H9 (cell line): ENCODE data around the gene IL6R. TPM values are rescaled to one million over a fixed set of nuclear protein-coding genes. Genes with fewer than 3 reads are reported as not detected.

Experiments used
- DNase-seq: peaks from one replicate; pipeline ENCODE4 v3.0.0-alpha.2; 2017
- H2AFZ ChIP-seq: one replicate; pipeline ENCODE4 v1.6.1; 2013; ENCODE audit warnings: mild to moderate bottlenecking, low read length, control low read depth, moderate library complexity
- H2AK5ac ChIP-seq: 2 replicates; pipeline ENCODE4 v1.6.1; 2013; ENCODE audit warnings: low read length, control low read depth, mixed read lengths; ENCODE audit not compliant: insufficient read length
- H2BK120ac ChIP-seq: one replicate; pipeline ENCODE4 v1.6.1; 2013; ENCODE audit warnings: low read depth, mild to moderate bottlenecking, low read length, control low read depth, inconsistent platforms; ENCODE audit not compliant: poor library complexity, severe bottlenecking
- H2BK12ac ChIP-seq: 2 replicates; pipeline ENCODE4 v1.6.1; 2013; ENCODE audit warnings: low read length, control low read depth, mixed read lengths, low read depth; ENCODE audit not compliant: insufficient read length
- H2BK15ac ChIP-seq: 2 replicates; pipeline ENCODE4 v1.6.1; 2013; ENCODE audit warnings: low read depth, low read length, control low read depth
- H2BK20ac ChIP-seq: one replicate; pipeline ENCODE4 v1.6.1; 2013; ENCODE audit warnings: low read depth, mild to moderate bottlenecking, low read length, control low read depth, inconsistent platforms; ENCODE audit not compliant: poor library complexity, severe bottlenecking
- H2BK5ac ChIP-seq: 2 replicates; pipeline ENCODE4 v1.6.1; 2013; ENCODE audit warnings: low read length, control low read depth, mixed read lengths; ENCODE audit not compliant: insufficient read length
- H3K14ac ChIP-seq: 2 replicates; pipeline ENCODE4 v1.6.1; 2013; ENCODE audit warnings: low read length, control low read depth; ENCODE audit not compliant: insufficient read depth
- H3K18ac ChIP-seq: 2 replicates; pipeline ENCODE4 v1.6.1; 2013; ENCODE audit warnings: low read depth, mild to moderate bottlenecking, mixed read lengths, low read length, control low read depth; ENCODE audit not compliant: insufficient read length
- H3K23ac ChIP-seq: 2 replicates; pipeline ENCODE4 v1.6.1; 2013; ENCODE audit warnings: low read length, control low read depth, mixed read lengths, low read depth; ENCODE audit not compliant: insufficient read length
- H3K23me2 ChIP-seq: 2 replicates; pipeline ENCODE4 v1.6.1; 2013; ENCODE audit warnings: low read depth, mild to moderate bottlenecking, mixed read lengths, low read length, control low read depth; ENCODE audit not compliant: insufficient read length, poor library complexity, severe bottlenecking
- H3K27ac ChIP-seq: 2 replicates; pipeline ENCODE4 v1.5.1; 2013; ENCODE audit warnings: low read length, control low read depth, mixed read lengths, low read depth; ENCODE audit not compliant: insufficient read length
- H3K27me3 ChIP-seq: 2 replicates; pipeline ENCODE4 v1.6.1; 2013; ENCODE audit warnings: low read length, control low read depth, inconsistent platforms; ENCODE audit not compliant: insufficient read depth
- H3K4ac ChIP-seq: 2 replicates; pipeline ENCODE4 v1.6.1; 2013; ENCODE audit warnings: low read depth, mild to moderate bottlenecking, control low read depth, inconsistent platforms, low read length, moderate library complexity
- H3K4me1 ChIP-seq: 2 replicates; pipeline ENCODE4 v1.6.1; 2013; ENCODE audit warnings: low read length, control low read depth, inconsistent platforms; ENCODE audit not compliant: insufficient read depth
- H3K4me2 ChIP-seq: 2 replicates; pipeline ENCODE4 v1.6.1; 2013; ENCODE audit warnings: low read length, control low read depth, mixed read lengths; ENCODE audit not compliant: insufficient read length, insufficient read depth
- H3K56ac ChIP-seq: 2 replicates; pipeline ENCODE4 v1.6.1; 2013; ENCODE audit warnings: low read depth, mild to moderate bottlenecking, mixed read lengths, low read length, control low read depth; ENCODE audit not compliant: insufficient read length
- H3K79me1 ChIP-seq: 2 replicates; pipeline ENCODE4 v1.6.1; 2013; ENCODE audit warnings: low read depth, mild to moderate bottlenecking, moderate library complexity, low read length, control low read depth, inconsistent platforms; ENCODE audit not compliant: insufficient read depth, poor library complexity, severe bottlenecking
- H3K79me2 ChIP-seq: 2 replicates; pipeline ENCODE4 v1.6.1; 2013; ENCODE audit warnings: low read length, control low read depth, inconsistent platforms; ENCODE audit not compliant: insufficient read depth
- H3K9ac ChIP-seq: 2 replicates; pipeline ENCODE4 v1.6.1; 2013; ENCODE audit warnings: low read length, control low read depth, mixed read lengths; ENCODE audit not compliant: insufficient read length; ENCODE audit errors: extremely low read depth
- H3K9me3 ChIP-seq: one replicate; pipeline ENCODE4 v1.6.1; 2013; ENCODE audit warnings: low read depth, low read length, inconsistent platforms; ENCODE audit not compliant: control insufficient read depth
- H3T11ph ChIP-seq: one replicate; pipeline ENCODE4 v1.6.1; 2013; ENCODE audit warnings: mild to moderate bottlenecking, low read length, control low read depth, inconsistent platforms
- H4K20me1 ChIP-seq: one replicate; pipeline ENCODE4 v1.6.1; 2013; ENCODE audit not compliant: control insufficient read depth, insufficient read length, insufficient read depth
- H4K5ac ChIP-seq: 2 replicates; pipeline ENCODE4 v1.6.1; 2013; ENCODE audit warnings: low read depth, mild to moderate bottlenecking, mixed read lengths, low read length, control low read depth; ENCODE audit not compliant: insufficient read length
- H4K8ac ChIP-seq: replicated peaks from 2 replicates; pipeline ENCODE4 v1.6.1; 2013; ENCODE audit warnings: low read length, control low read depth, mixed read lengths, low read depth; ENCODE audit not compliant: insufficient read length
- H4K91ac ChIP-seq: 2 replicates; pipeline ENCODE4 v1.6.1; 2013; ENCODE audit warnings: low read depth, mild to moderate bottlenecking, moderate library complexity, mixed read lengths, low read length, control low read depth; ENCODE audit not compliant: insufficient read length
- H3K27ac Mint-ChIP-seq, 3 experiments: 2 replicates in 2 of 3; 3 replicates in 1 of 3; pipeline ENCODE4 v1.8.0; 2020 to 2021; ENCODE audit warnings: mixed read lengths in 3 of 3, mild to moderate bottlenecking in 1 of 3, moderate library complexity in 1 of 3
- H3K27me3 Mint-ChIP-seq: 2 replicates; pipeline ENCODE4 v1.8.0; 2021; ENCODE audit warnings: low read depth, mild to moderate bottlenecking, moderate library complexity, mixed read lengths
- H3K36me3 Mint-ChIP-seq, 3 experiments: 2 replicates in 2 of 3; 3 replicates in 1 of 3; pipeline ENCODE4 v1.8.0; 2020 to 2021; ENCODE audit warnings: low read depth in 3 of 3, mixed read lengths in 3 of 3; ENCODE audit not compliant: insufficient read depth in 1 of 3
- H3K4me1 Mint-ChIP-seq, 2 experiments: 2 replicates each; pipeline ENCODE4 v1.8.0; 2020; ENCODE audit warnings: mixed read lengths in 2 of 2
- H3K4me3 Mint-ChIP-seq, 2 experiments: 2 replicates in 1 of 2; 3 replicates in 1 of 2; pipeline ENCODE4 v1.8.0; 2020 to 2021; ENCODE audit warnings: mild to moderate bottlenecking in 2 of 2, mixed read lengths in 2 of 2, moderate library complexity in 1 of 2
- H3K9me3 Mint-ChIP-seq, 2 experiments: 2 replicates in 1 of 2; 3 replicates in 1 of 2; pipeline ENCODE4 v1.8.0; 2020; ENCODE audit warnings: mild to moderate bottlenecking in 2 of 2, mixed read lengths in 2 of 2, moderate library complexity in 1 of 2
- WGBS: extraction: QIAGEN DNeasy Blood & Tissue Kit; methylation state at CpG from one replicate; pipeline ENCODE4 v1.1.7; 2013; ENCODE audit warnings: missing lambda C conversion rate, low lambda C conversion rate, mixed read lengths; ENCODE audit not compliant: insufficient read length; ENCODE audit errors: extremely low coverage; 5-methylcytosine and 5-hydroxymethylcytosine counted together
- total RNA-seq: library from RNA; stranded (reverse); gene quantifications from 2 replicates; pipeline ENCODE4 v1.2.1, GENCODE V29; 2021
- TF ChIP-seq, protein P1 (sequence below): fragments of 200-600 bp; sonication (generic); conservative IDR thresholded peaks from 3 replicates; pipeline ENCODE4 v1.8.0; 2021; ENCODE audit warnings: antibody characterized with exemption, mild to moderate bottlenecking

IL6R gene
- total RNA-seq, 1 experiment from 2014 or later: 1.7 TPM

DNA sequence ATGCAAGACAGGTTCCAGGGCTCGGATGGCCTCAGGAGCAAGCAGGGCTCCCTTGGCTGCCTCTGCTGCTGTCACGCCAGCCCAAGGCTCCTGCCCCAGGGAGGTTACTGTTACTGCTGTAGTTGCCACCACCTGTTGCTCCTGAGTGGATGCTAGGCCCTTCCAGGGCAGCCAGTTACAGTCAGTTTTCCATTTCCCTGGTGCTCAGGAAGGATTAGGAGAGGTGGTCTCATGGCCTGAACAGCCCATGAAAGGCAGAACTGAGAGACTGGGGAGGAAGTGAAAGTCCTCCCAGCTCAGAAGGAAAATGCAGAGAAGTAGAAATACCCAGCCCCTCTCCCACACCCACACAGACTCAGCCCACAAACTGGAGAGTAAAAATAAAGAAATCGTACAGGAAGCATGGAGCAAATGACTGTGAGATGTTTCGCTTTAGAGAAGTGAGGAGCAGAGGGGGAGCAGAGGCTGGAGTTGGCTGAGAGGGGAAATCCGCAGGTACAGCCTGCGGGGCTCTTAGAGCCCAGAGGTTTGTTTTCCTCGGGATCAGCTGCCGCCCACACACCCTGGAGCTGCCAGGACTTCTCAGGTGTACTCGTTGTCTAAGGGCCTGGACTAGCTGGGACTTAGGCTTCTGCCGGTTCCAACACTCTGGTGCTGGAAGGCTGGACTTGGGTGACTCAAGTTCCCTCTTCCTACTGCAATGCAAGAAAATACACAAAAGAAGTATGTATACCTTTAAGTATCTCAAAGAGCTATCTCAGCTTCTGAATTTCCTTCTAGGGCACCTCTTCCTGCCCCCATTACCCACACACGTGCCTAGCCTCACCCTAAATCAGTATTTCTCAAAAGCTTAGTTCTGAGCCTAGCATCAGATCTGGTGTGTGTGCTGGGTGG, 2.3 kb downstream of the IL6R start:
- Histone ChIP-seq H3K56ac (no peak overlapping the region), H3K79me1 (no peaks in the 10 kb centered on the region), H2BK20ac (no peak overlapping the region), H3K4me2 (no peak overlapping the region), H3T11ph (no peak overlapping the region), H3K18ac (no peak overlapping the region), H3K4me1 (no peaks in the 10 kb centered on the region; the same call in 1 of the 2 replicates), H3K27ac (no peak overlapping the region), H4K20me1 (no peaks in the 10 kb centered on the region), H2AFZ (no peak overlapping the region), H4K91ac (no peak overlapping the region), H3K9ac (no peak overlapping the region), H2AK5ac (no peak overlapping the region), H3K4ac (no peak overlapping the region), H4K5ac (no peak overlapping the region), H3K23me2 (peaks cover 11% of the 10 kb centered on the region), H3K23ac (no peak overlapping the region), H3K14ac (no peak overlapping the region), H3K79me2 (no peaks in the 10 kb centered on the region), H2BK5ac (no peak overlapping the region), H3K9me3 (no peaks in the 10 kb centered on the region), H2BK15ac (no peak overlapping the region), H2BK120ac (no peak overlapping the region), H4K8ac (no peak overlapping the region), H2BK12ac (no peak overlapping the region), H3K27me3 (peaks cover 6% of the 10 kb centered on the region; the same call in 1 of the 2 replicates)
- Mint-ChIP-seq H3K9me3 (no peaks in the 10 kb centered on the region), H3K36me3 (no peaks in the 10 kb centered on the region; a peak in 1 of 7 replicates), H3K27ac (no peak overlapping the region; a peak in 1 of 7 replicates), H3K27me3 (peaks cover 48% of the 10 kb centered on the region), H3K4me3 (no peak overlapping the region), H3K4me1 (peaks cover 40 to 47% of the 10 kb centered on the region in 2 experiments)
- TF ChIP-seq, protein P1, sequence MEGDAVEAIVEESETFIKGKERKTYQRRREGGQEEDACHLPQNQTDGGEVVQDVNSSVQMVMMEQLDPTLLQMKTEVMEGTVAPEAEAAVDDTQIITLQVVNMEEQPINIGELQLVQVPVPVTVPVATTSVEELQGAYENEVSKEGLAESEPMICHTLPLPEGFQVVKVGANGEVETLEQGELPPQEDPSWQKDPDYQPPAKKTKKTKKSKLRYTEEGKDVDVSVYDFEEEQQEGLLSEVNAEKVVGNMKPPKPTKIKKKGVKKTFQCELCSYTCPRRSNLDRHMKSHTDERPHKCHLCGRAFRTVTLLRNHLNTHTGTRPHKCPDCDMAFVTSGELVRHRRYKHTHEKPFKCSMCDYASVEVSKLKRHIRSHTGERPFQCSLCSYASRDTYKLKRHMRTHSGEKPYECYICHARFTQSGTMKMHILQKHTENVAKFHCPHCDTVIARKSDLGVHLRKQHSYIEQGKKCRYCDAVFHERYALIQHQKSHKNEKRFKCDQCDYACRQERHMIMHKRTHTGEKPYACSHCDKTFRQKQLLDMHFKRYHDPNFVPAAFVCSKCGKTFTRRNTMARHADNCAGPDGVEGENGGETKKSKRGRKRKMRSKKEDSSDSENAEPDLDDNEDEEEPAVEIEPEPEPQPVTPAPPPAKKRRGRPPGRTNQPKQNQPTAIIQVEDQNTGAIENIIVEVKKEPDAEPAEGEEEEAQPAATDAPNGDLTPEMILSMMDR: no peak
- WGBS: no CpG with 5 or more reads among the region's 11 CpGs
- no peak for DNase-seq
